GM23338 (cell line): ENCODE results near the gene PRKAB2. TPM values are rescaled to one million over a fixed set of nuclear protein-coding genes. Genes with fewer than 3 reads are reported as not detected.

Source experiments
- ATAC-seq: fragments of 200-7000 bp; cut with Tn5 transposase; 3 replicates; pipeline ENCODE4 v1.9.1; 2020
- DNase-seq: peaks from one replicate; pipeline ENCODE4 v3.0.0-alpha.2; 2015; ENCODE audit warnings: low spot score
- H2AFZ ChIP-seq: fragments of 200-600 bp; sonication (generic); 2 replicates; pipeline ENCODE4 v1.8.0; 2016; ENCODE audit warnings: antibody characterized with exemption, mild to moderate bottlenecking, moderate library complexity
- H3F3A ChIP-seq: fragments of 200-600 bp; sonication (generic); replicated peaks from 2 replicates; pipeline ENCODE4 v1.8.0; 2017; ENCODE audit warnings: antibody characterized with exemption, mixed run types, low read depth
- H3K27ac ChIP-seq: fragments of 200-600 bp; sonication (generic); 2 replicates; pipeline ENCODE4 v1.6.1; 2016; ENCODE audit warnings: low read depth
- H3K27me3 ChIP-seq: fragments of 200-600 bp; sonication (generic); 2 replicates; pipeline ENCODE4 v1.8.0; 2016; ENCODE audit warnings: mild to moderate bottlenecking, mixed run types, moderate library complexity; ENCODE audit not compliant: insufficient read depth
- H3K36me3 ChIP-seq: fragments of 200-600 bp; sonication (generic); 2 replicates; pipeline ENCODE4 v1.8.0; 2016; ENCODE audit warnings: mild to moderate bottlenecking; ENCODE audit not compliant: insufficient read depth
- H3K4me1 ChIP-seq: fragments of 200-600 bp; sonication (generic); 2 replicates; pipeline ENCODE4 v1.8.0; 2016; ENCODE audit warnings: mild to moderate bottlenecking, moderate library complexity; ENCODE audit not compliant: insufficient read depth
- H3K4me2 ChIP-seq: fragments of 200-600 bp; sonication (generic); 2 replicates; pipeline ENCODE4 v1.7.1; 2017; ENCODE audit warnings: mixed run types
- H3K4me3 ChIP-seq: fragments of 200-600 bp; sonication (generic); 2 replicates; pipeline ENCODE4 v1.6.1; 2016; ENCODE audit warnings: mixed run types
- H3K79me2 ChIP-seq: fragments of 200-600 bp; sonication (generic); replicated peaks from 2 replicates; pipeline ENCODE4 v1.8.0; 2017; ENCODE audit warnings: mild to moderate bottlenecking; ENCODE audit not compliant: insufficient read depth
- H3K9me2 ChIP-seq: fragments of 200-600 bp; sonication (generic); 2 replicates; pipeline ENCODE4 v1.8.0; 2017; ENCODE audit not compliant: insufficient read depth
- H4K20me1 ChIP-seq: fragments of 200-600 bp; sonication (generic); replicated peaks from 2 replicates; pipeline ENCODE4 v1.8.0; 2017; ENCODE audit warnings: mild to moderate bottlenecking; ENCODE audit not compliant: insufficient read depth
- H3K27ac Mint-ChIP-seq: 2 replicates; pipeline ENCODE4 v1.8.0; 2020; ENCODE audit warnings: inconsistent platforms, mild to moderate bottlenecking, moderate library complexity, mixed read lengths
- H3K27me3 Mint-ChIP-seq: 3 replicates; pipeline ENCODE4 v1.8.0; 2022; ENCODE audit warnings: low read depth, mild to moderate bottlenecking, moderate library complexity, mixed read lengths, inconsistent platforms; ENCODE audit not compliant: insufficient read depth, poor library complexity
- H3K36me3 Mint-ChIP-seq: 3 replicates; pipeline ENCODE4 v1.8.0; 2021; ENCODE audit warnings: low read depth, mild to moderate bottlenecking, inconsistent platforms, moderate library complexity, mixed read lengths
- H3K4me1 Mint-ChIP-seq: 3 replicates; pipeline ENCODE4 v1.8.0; 2020; ENCODE audit warnings: mild to moderate bottlenecking, inconsistent platforms, mixed read lengths
- H3K4me3 Mint-ChIP-seq: 3 replicates; pipeline ENCODE4 v1.8.0; 2021; ENCODE audit warnings: moderate library complexity, mild to moderate bottlenecking, inconsistent platforms, mixed read lengths
- H3K9me3 Mint-ChIP-seq: 3 replicates; pipeline ENCODE4 v1.8.0; 2020; ENCODE audit warnings: moderate library complexity, mild to moderate bottlenecking, inconsistent platforms, mixed read lengths
- CREB1 ChIP-seq: fragments of 250-450 bp; sonication (Bioruptor Pico); IDR thresholded peaks from 2 replicates; pipeline ENCODE4 v1.5.0; 2020; ENCODE audit warnings: low read depth, mild to moderate bottlenecking, moderate library complexity
- EZH2 ChIP-seq: fragments of 200-600 bp; sonication (generic); IDR thresholded peaks from one replicate; pipeline ENCODE4 v1.8.0; 2017; ENCODE audit warnings: antibody characterized with exemption, mild to moderate bottlenecking, low read depth; ENCODE audit not compliant: unreplicated experiment
- EZH2phosphoT487 ChIP-seq: fragments of 200-600 bp; sonication (generic); IDR thresholded peaks from one replicate; pipeline ENCODE4 v1.8.1; 2018; ENCODE audit warnings: antibody characterized with exemption; ENCODE audit not compliant: unreplicated experiment
- NANOG ChIP-seq: IDR thresholded peaks from 2 replicates; pipeline ENCODE4 v1.6.1; 2016; ENCODE audit warnings: antibody characterized with exemption, borderline replicate concordance
- POLR2AphosphoS5 ChIP-seq: IDR thresholded peaks from 2 replicates; pipeline ENCODE4 v1.6.1; 2016; ENCODE audit warnings: antibody characterized with exemption, low read depth
- STAT1 ChIP-seq: IDR thresholded peaks from one replicate; pipeline ENCODE4 v1.6.1; 2016; ENCODE audit warnings: antibody characterized with exemption; ENCODE audit not compliant: unreplicated experiment
- ZNF114 ChIP-seq: fragments of 250-450 bp; sonication (Bioruptor Pico); IDR thresholded peaks from 2 replicates; pipeline ENCODE4 v1.5.0; 2020; ENCODE audit warnings: mild to moderate bottlenecking, moderate library complexity
- ZNF331 ChIP-seq: fragments of 250-450 bp; sonication (Bioruptor Pico); IDR thresholded peaks from 2 replicates; pipeline ENCODE4 v1.5.0; 2020; ENCODE audit warnings: low read depth, mild to moderate bottlenecking, moderate library complexity
- polyA plus RNA-seq: library from polyadenylated mRNA; unstranded; fragments of >200 nt; fragmentation: Nextera tagmentation; extraction: Ambion mirVana; gene quantifications from 2 replicates; pipeline ENCODE4 v1.2.1, GENCODE V29; 2016
- total RNA-seq: library from RNA; depleted of rRNA; stranded (reverse); fragments of >200 nt; shearing (Covaris generic); gene quantifications from 2 replicates; pipeline ENCODE4 v1.2.3, GENCODE V29; 2014
- TF ChIP-seq, protein P1 (sequence below): IDR thresholded peaks from 2 replicates; pipeline ENCODE4 v1.6.1; 2016; ENCODE audit warnings: antibody characterized with exemption
- TF ChIP-seq, protein P2 (sequence below): fragments of 250-450 bp; sonication (Bioruptor Pico); IDR thresholded peaks from 2 replicates; pipeline ENCODE4 v1.5.0; 2020; ENCODE audit warnings: mild to moderate bottlenecking, moderate library complexity
- TF ChIP-seq, protein P3 (sequence below), 2 experiments: fragments of 200-600 bp in 1 of 2; sonication (generic) in 1 of 2; conservative IDR thresholded peaks; 2 replicates each; pipeline versions ENCODE4 v1.5.1 to v1.6.1; 2016 to 2017; ENCODE audit warnings: antibody characterized with exemption in 2 of 2, low read depth in 2 of 2, mild to moderate bottlenecking in 2 of 2, moderate library complexity in 1 of 2

Gene PRKAB2
- total and polyA plus RNA-seq, 2 experiments from 2014 or later = 15.9 to 32.2 TPM

DNA sequence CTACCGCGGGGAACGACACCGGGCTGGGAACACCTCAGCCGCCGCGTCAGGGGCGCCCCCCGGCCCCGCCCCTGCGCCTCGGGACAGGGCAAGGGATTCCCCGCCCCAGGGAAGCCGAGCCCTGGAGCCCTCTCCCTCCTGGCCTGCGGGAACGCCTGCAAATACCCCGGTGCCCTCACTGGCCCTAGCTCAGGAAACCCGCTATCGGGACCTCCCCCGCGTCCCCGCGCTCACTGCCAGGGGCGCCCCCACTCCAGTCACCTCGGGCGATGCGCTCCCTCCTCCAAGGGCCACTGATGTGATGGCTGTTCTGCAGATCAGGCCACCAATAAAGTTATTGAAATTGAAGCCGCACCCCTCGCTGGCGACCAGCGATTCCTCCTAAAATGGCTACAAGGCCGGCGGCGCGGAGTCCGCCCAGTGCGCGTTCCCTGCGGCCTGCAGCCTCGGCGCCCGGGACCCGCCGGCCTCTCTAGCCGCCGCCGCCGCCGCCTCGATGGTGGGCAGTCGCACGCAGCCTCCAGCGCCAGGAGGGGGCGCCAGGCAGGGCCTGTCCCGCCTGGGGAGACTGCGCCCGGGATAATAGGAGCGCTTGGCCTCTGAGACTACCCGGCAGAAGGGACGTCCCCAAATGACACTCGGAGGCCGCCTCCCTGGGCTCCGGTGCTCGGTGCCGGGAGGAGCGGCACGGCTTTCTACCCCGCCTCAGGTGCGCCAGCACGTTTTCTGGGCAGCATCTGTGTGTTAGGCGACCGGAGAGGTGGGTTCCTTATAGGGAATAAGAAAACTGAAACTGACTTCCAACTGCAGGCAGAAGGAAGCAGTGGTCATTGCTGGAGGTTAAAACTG is at the start of gene PRKAB2 (continued):
- TF ChIP-seq POLR2AphosphoS5 = peak; percentile 43

DNA sequence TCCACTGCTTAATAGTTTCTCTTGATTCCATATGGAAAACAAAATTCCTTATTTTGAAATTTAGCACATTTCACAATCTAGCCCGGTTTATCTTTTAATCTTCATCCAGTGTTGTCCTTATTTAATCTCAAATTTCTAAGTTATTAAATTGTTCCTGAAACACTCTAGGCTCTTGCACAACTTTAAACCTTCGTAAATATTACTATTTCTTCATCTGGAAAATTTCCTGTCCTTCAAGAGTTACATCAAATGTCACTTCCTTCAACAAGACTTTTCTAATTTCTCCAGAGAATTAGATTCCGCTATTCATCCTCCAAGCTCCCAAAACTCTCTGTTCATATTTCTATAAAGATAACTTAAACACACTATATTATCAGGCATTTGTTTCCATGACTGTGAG is 46.3 kb upstream of the PRKAB2 start:
- H3K4me1 ChIP-seq = peaks cover 4% of the 10 kb centered on the region
- Mint-ChIP-seq H3K36me3 (no peaks in the 10 kb centered on the region), H3K4me1 (peaks cover 4% of the 10 kb centered on the region), H3K9me3 (no peaks in the 10 kb centered on the region), H3K27ac (no peak overlapping the region), H3K27me3 (no peaks in the 10 kb centered on the region), H3K4me3 (no peak overlapping the region)
- H3K27me3 ChIP-seq = no peaks in the 10 kb centered on the region
- H3K4me3 ChIP-seq = no peak overlapping the region
- no peaks in the 10 kb centered on the region for H4K20me1 ChIP-seq
- no peak overlapping the region for H3K4me2 ChIP-seq
- TF ChIP-seq POLR2AphosphoS5 (no peak), EZH2 (no peak), NANOG (no peak), CREB1 (no peak), ZNF114 (CRISPR knock-in tag) (no peak), STAT1 (no peak), EZH2phosphoT487 (no peak), ZNF331 (CRISPR knock-in tag) (no peak)
- TF ChIP-seq, protein P1, sequence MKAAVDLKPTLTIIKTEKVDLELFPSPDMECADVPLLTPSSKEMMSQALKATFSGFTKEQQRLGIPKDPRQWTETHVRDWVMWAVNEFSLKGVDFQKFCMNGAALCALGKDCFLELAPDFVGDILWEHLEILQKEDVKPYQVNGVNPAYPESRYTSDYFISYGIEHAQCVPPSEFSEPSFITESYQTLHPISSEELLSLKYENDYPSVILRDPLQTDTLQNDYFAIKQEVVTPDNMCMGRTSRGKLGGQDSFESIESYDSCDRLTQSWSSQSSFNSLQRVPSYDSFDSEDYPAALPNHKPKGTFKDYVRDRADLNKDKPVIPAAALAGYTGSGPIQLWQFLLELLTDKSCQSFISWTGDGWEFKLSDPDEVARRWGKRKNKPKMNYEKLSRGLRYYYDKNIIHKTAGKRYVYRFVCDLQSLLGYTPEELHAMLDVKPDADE = no peak
- TF ChIP-seq, protein P2, sequence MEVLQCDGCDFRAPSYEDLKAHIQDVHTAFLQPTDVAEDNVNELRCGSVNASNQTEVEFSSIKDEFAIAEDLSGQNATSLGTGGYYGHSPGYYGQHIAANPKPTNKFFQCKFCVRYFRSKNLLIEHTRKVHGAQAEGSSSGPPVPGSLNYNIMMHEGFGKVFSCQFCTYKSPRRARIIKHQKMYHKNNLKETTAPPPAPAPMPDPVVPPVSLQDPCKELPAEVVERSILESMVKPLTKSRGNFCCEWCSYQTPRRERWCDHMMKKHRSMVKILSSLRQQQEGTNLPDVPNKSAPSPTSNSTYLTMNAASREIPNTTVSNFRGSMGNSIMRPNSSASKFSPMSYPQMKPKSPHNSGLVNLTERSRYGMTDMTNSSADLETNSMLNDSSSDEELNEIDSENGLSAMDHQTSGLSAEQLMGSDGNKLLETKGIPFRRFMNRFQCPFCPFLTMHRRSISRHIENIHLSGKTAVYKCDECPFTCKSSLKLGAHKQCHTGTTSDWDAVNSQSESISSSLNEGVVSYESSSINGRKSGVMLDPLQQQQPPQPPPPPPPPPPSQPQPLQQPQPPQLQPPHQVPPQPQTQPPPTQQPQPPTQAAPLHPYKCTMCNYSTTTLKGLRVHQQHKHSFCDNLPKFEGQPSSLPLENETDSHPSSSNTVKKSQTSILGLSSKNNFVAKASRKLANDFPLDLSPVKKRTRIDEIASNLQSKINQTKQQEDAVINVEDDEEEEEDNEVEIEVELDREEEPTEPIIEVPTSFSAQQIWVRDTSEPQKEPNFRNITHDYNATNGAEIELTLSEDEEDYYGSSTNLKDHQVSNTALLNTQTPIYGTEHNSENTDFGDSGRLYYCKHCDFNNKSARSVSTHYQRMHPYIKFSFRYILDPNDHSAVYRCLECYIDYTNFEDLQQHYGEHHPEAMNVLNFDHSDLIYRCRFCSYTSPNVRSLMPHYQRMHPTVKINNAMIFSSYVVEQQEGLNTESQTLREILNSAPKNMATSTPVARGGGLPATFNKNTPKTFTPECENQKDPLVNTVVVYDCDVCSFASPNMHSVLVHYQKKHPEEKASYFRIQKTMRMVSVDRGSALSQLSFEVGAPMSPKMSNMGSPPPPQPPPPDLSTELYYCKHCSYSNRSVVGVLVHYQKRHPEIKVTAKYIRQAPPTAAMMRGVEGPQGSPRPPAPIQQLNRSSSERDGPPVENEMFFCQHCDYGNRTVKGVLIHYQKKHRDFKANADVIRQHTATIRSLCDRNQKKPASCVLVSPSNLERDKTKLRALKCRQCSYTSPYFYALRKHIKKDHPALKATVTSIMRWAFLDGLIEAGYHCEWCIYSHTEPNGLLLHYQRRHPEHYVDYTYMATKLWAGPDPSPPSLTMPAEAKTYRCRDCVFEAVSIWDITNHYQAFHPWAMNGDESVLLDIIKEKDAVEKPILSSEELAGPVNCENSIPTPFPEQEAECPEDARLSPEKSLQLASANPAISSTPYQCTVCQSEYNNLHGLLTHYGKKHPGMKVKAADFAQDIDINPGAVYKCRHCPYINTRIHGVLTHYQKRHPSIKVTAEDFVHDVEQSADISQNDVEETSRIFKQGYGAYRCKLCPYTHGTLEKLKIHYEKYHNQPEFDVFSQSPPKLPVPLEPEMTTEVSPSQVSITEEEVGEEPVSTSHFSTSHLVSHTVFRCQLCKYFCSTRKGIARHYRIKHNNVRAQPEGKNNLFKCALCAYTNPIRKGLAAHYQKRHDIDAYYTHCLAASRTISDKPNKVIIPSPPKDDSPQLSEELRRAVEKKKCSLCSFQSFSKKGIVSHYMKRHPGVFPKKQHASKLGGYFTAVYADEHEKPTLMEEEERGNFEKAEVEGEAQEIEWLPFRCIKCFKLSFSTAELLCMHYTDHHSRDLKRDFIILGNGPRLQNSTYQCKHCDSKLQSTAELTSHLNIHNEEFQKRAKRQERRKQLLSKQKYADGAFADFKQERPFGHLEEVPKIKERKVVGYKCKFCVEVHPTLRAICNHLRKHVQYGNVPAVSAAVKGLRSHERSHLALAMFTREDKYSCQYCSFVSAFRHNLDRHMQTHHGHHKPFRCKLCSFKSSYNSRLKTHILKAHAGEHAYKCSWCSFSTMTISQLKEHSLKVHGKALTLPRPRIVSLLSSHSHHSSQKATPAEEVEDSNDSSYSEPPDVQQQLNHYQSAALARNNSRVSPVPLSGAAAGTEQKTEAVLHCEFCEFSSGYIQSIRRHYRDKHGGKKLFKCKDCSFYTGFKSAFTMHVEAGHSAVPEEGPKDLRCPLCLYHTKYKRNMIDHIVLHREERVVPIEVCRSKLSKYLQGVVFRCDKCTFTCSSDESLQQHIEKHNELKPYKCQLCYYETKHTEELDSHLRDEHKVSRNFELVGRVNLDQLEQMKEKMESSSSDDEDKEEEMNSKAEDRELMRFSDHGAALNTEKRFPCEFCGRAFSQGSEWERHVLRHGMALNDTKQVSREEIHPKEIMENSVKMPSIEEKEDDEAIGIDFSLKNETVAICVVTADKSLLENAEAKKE (CRISPR knock-in tag) = no peak
- TF ChIP-seq, protein P3, sequence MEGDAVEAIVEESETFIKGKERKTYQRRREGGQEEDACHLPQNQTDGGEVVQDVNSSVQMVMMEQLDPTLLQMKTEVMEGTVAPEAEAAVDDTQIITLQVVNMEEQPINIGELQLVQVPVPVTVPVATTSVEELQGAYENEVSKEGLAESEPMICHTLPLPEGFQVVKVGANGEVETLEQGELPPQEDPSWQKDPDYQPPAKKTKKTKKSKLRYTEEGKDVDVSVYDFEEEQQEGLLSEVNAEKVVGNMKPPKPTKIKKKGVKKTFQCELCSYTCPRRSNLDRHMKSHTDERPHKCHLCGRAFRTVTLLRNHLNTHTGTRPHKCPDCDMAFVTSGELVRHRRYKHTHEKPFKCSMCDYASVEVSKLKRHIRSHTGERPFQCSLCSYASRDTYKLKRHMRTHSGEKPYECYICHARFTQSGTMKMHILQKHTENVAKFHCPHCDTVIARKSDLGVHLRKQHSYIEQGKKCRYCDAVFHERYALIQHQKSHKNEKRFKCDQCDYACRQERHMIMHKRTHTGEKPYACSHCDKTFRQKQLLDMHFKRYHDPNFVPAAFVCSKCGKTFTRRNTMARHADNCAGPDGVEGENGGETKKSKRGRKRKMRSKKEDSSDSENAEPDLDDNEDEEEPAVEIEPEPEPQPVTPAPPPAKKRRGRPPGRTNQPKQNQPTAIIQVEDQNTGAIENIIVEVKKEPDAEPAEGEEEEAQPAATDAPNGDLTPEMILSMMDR (conservative IDR thresholded peaks at IDR 0.05; ENCODE audit: low read depth in 2 of 2) = no peak
- no peaks in the 10 kb centered on the region for H3K36me3 ChIP-seq
- H2AFZ ChIP-seq = no peak overlapping the region
- no peaks in the 10 kb centered on the region for H3F3A ChIP-seq
- no peak overlapping the region for H3K27ac ChIP-seq
- H3K79me2 ChIP-seq = no peaks in the 10 kb centered on the region
- H3K9me2 ChIP-seq = 0 out of 2 replicates have a peak, but pooled peaks cover 3% of the 10 kb centered on the region
- ATAC-seq (no peak), DNase-seq (no peak)
